Type B pancreatic cell (in vitro differentiated cells): ENCODE measurements around the gene ZNF22. TPM values are rescaled to one million over a fixed set of nuclear protein-coding genes. Genes with fewer than 3 reads are reported as not detected.

Experiments used
- DNase-seq: peaks from one replicate; pipeline ENCODE4 v3.0.0; 2021; ENCODE audit warnings: mixed read lengths; ENCODE audit not compliant: unreplicated experiment; ENCODE audit errors: extremely low spot score
- H3K27ac Mint-ChIP-seq: 2 replicates; pipeline ENCODE4 v1.8.0; 2021; ENCODE audit warnings: mild to moderate bottlenecking, mixed read lengths
- H3K27me3 Mint-ChIP-seq: 2 replicates; pipeline ENCODE4 v1.8.0; 2021; ENCODE audit warnings: mixed read lengths
- H3K36me3 Mint-ChIP-seq: 2 replicates; pipeline ENCODE4 v1.8.0; 2021; ENCODE audit warnings: mixed read lengths
- H3K4me1 Mint-ChIP-seq: one replicate; pipeline ENCODE4 v1.8.0; 2021; ENCODE audit warnings: mixed read lengths; ENCODE audit not compliant: unreplicated experiment
- H3K4me3 Mint-ChIP-seq: 2 replicates; pipeline ENCODE4 v1.8.0; 2021; ENCODE audit warnings: mild to moderate bottlenecking, mixed read lengths
- H3K9me3 Mint-ChIP-seq: 2 replicates; pipeline ENCODE4 v1.8.0; 2021; ENCODE audit warnings: mixed read lengths
- total RNA-seq: library from RNA; stranded (reverse); gene quantifications from 2 replicates; pipeline ENCODE4 v1.2.1, GENCODE V29; 2021; ENCODE audit warnings: low replicate concordance
- TF ChIP-seq, protein P1 (sequence below): fragments of 200-600 bp; sonication (generic); conservative IDR thresholded peaks from 2 replicates; pipeline ENCODE4 v1.5.0; 2021; ENCODE audit warnings: antibody characterized with exemption, mild to moderate bottlenecking

Gene ZNF22
- total RNA-seq, 1 donor from 2014 or later, result 39.0 TPM

DNA sequence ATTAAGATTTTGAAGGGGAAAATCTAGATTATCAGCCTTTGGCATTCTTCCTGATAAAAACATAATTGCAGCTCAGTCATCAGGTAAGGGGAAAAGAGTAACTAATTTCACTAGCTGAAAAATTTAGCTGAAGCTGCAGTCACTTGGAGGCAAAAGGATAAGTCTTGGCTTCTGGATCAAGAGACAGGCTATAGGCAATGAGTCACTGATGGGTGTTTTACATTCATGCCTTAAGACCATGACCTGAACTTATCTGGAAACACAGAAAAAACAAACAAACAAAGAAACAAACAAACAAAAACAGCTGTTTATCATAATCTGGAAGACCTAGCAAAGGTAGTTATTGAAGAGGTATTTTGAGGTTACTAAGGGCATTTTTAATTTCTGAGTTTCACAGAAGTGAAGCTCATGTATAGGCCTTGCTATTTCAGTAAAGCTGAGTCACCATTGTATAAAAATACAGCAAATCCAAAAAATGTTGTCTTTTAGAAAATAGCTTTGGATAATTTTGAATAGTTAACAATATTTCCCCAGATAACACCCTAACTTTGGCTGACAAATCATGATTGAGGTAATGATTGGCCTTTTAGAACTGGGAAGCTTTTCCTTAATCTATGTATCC, 40.3 kb downstream of the ZNF22 start:
- H3K27ac Mint-ChIP-seq, result no peak overlapping the region
- H3K27me3 Mint-ChIP-seq, result peaks cover 7% of the 10 kb centered on the region
- no peaks in the 10 kb centered on the region for H3K9me3 Mint-ChIP-seq
- no peak overlapping the region for H3K4me3 Mint-ChIP-seq
- no peaks in the 10 kb centered on the region for H3K36me3 Mint-ChIP-seq
- no peak for DNase-seq
- H3K4me1 Mint-ChIP-seq, result no peaks in the 10 kb centered on the region
- TF ChIP-seq, protein P1, sequence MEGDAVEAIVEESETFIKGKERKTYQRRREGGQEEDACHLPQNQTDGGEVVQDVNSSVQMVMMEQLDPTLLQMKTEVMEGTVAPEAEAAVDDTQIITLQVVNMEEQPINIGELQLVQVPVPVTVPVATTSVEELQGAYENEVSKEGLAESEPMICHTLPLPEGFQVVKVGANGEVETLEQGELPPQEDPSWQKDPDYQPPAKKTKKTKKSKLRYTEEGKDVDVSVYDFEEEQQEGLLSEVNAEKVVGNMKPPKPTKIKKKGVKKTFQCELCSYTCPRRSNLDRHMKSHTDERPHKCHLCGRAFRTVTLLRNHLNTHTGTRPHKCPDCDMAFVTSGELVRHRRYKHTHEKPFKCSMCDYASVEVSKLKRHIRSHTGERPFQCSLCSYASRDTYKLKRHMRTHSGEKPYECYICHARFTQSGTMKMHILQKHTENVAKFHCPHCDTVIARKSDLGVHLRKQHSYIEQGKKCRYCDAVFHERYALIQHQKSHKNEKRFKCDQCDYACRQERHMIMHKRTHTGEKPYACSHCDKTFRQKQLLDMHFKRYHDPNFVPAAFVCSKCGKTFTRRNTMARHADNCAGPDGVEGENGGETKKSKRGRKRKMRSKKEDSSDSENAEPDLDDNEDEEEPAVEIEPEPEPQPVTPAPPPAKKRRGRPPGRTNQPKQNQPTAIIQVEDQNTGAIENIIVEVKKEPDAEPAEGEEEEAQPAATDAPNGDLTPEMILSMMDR, result no peak

DNA sequence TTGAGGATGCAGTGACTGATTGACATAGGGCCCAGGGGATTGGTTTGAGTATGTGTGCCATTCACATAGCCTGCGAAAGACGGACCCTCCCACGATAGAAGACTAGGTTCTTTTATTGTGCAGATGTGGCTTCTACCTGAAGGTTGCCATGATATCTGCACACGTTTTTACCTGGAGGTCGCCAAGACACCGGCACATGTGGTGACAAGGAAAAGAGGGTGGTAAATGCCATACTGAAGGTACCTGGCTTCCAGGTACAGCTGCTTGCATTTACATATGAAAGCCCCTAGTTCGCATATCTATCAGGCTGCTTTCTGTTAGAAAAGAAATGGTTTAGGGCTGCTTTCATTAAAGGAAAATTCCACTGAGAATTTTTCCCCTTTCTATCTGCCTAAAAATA, 43.6 kb downstream of the ZNF22 start:
- DNase-seq, result no peak
- Mint-ChIP-seq H3K27me3 (peaks cover 7% of the 10 kb centered on the region), H3K9me3 (no peaks in the 10 kb centered on the region), H3K4me1 (no peaks in the 10 kb centered on the region), H3K27ac (no peak overlapping the region), H3K36me3 (no peaks in the 10 kb centered on the region), H3K4me3 (no peak overlapping the region)
- TF ChIP-seq, protein P1, result no peak

DNA sequence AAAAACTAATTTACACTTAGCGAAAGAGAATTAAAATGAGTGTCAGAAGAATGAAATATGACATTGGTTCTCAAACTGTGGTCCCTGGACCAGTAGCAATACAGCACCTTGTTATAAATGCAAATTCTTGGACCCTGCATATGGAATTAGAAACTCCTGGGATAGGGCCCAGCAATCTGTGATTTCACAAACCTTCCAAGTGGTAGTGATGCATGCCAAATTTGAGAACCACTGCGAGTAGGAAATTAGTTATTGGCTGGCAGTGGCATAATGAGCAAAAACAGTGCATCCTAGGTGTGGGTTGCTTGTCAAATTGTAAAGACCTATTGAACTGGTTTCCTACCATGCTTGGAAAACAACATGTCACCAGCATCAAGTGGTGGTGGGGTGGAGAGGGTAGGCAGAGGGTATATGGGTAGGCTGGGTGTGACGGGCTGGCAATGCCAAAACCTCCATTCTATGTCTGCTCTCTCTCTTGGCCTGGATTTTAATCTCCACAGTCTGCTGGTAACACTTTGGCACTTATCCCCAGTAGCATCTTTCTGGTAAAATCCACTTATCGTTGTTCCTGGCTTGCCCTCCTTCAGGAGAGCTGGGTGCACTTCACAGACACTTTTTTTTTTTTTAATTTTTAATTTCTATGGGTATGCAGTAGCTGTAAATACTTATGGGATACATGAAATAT, 50.0 kb downstream of the ZNF22 start:
- H3K9me3 Mint-ChIP-seq, result no peaks in the 10 kb centered on the region
- DNase-seq, result no peak
- no peaks in the 10 kb centered on the region for H3K36me3 Mint-ChIP-seq
- H3K4me1 Mint-ChIP-seq, result no peaks in the 10 kb centered on the region
- H3K4me3 Mint-ChIP-seq, result no peak overlapping the region
- no peaks in the 10 kb centered on the region for H3K27me3 Mint-ChIP-seq
- H3K27ac Mint-ChIP-seq, result no peak overlapping the region
- TF ChIP-seq, protein P1, result no peak

DNA sequence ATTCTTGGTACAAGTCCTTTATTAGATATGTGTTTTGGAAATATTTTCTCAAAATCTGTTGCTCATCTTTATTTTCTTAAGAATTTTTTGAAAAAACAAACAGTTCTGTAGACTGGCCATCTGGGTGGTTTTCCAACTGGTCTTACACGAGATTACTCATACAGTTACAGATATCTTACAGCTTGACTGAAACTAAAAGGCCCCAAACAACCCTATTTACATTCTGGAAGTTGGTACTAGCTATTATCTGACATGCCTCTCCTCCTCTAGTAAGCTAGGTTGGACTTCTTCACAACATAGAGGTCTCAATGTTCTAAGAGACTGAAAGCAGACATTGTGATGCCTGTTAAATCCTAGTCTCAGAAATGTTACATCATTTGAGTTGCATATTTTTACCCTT, 52.0 kb downstream of the ZNF22 start:
- H3K27me3 Mint-ChIP-seq, result no peaks in the 10 kb centered on the region
- H3K9me3 Mint-ChIP-seq, result no peaks in the 10 kb centered on the region
- DNase-seq, result no peak
- H3K4me1 Mint-ChIP-seq, result no peaks in the 10 kb centered on the region
- H3K36me3 Mint-ChIP-seq, result no peaks in the 10 kb centered on the region
- no peak overlapping the region for H3K4me3 Mint-ChIP-seq
- H3K27ac Mint-ChIP-seq, result no peak overlapping the region
- TF ChIP-seq, protein P1, result no peak

DNA sequence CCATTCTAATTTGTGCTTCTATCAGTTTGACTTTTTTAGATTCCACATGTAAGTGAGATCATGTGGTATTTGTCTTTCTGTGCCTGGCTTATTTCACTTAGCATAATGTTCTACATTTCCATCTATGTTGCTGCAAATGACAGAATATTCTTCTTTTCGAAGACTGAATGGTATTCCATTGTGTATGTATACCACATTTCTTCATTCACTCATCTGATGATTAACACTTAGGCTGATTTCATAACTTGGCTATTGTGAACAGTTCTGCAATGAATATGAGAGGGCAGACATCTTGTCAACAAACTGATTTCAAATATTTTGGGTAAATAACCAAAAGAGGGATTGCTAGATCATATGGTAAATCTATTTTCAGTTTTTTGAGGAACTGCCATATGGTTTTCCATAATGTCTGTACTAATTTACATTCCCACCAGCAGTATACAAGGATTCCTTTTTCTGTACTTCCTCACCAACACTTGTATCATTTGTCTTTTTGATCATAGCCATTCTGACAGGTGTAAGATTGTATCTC, 52.9 kb downstream of the ZNF22 start:
- no peak overlapping the region for H3K4me3 Mint-ChIP-seq
- H3K27ac Mint-ChIP-seq, result no peak overlapping the region
- no peaks in the 10 kb centered on the region for H3K27me3 Mint-ChIP-seq
- H3K36me3 Mint-ChIP-seq, result no peaks in the 10 kb centered on the region
- no peaks in the 10 kb centered on the region for H3K9me3 Mint-ChIP-seq
- H3K4me1 Mint-ChIP-seq, result no peaks in the 10 kb centered on the region
- TF ChIP-seq, protein P1, result no peak
- DNase-seq, result no peak

Other genes starting within 250 kb of the ZNF22 start
- gene TMEM72, start 89.6 kb upstream of the ZNF22 start, total RNA-seq, result 0.40 and 1.2 TPM in 2 replicates
- 22.7 and 27.9 TPM in 2 replicates for gene RASSF4, start 41.1 kb upstream of the ZNF22 start, total RNA-seq
- gene DEPP1, start 22.1 kb upstream of the ZNF22 start, total RNA-seq, result 25.7 and 53.0 TPM in 2 replicates